ENCODE measurements around the gene RGS3.

RGS3 gene

GRCh38 chr9:113640418-113640817 is 176.9 kb downstream of the RGS3 start:
- TF ChIP-seq CTCF (conservative IDR thresholded peaks at IDR 0.05; ENCODE audit: control insufficient read depth, insufficient read depth, low read depth, low read length) = no peak
- H3K4me3 ChIP-seq (ENCODE audit: control insufficient read depth, low read depth, low read length) = no peak overlapping the region
- DNase-seq (ENCODE audit: low read depth) = no peak

GRCh38 chr9:113641100-113641885 is 177.8 kb downstream of the RGS3 start:
- no peak for TF ChIP-seq CTCF (conservative IDR thresholded peaks at IDR 0.05; ENCODE audit: control insufficient read depth, insufficient read depth, low read depth, low read length)
- no peak for DNase-seq (ENCODE audit: low read depth)

GRCh38 chr9:113644321-113644720 is 180.8 kb downstream of the RGS3 start:
- no peak overlapping the region for H3K4me3 ChIP-seq (ENCODE audit: control insufficient read depth, low read depth, low read length)
- no peak for TF ChIP-seq CTCF (conservative IDR thresholded peaks at IDR 0.05; ENCODE audit: control insufficient read depth, insufficient read depth, low read depth, low read length)
- DNase-seq (ENCODE audit: low read depth) = no peak

More at GRCh38 chr9:113641100-113641885, 177.8 kb downstream of the RGS3 start:
- no peak overlapping the region for H3K4me3 ChIP-seq (ENCODE audit: control insufficient read depth, low read depth, low read length)

GRCh38 chr9:113645227-113645977 is 181.9 kb downstream of the RGS3 start:
- TF ChIP-seq CTCF (conservative IDR thresholded peaks at IDR 0.05; ENCODE audit: control insufficient read depth, insufficient read depth, low read depth, low read length) = no peak
- no peak overlapping the region for H3K4me3 ChIP-seq (ENCODE audit: control insufficient read depth, low read depth, low read length)
- no peak for DNase-seq (ENCODE audit: low read depth)

- no peak overlapping the region for H3K4me3 ChIP-seq (ENCODE audit: control insufficient read depth, low read depth, low read length)
- TF ChIP-seq CTCF (conservative IDR thresholded peaks at IDR 0.05; ENCODE audit: control insufficient read depth, insufficient read depth, low read depth, low read length) = no peak
- no peak for DNase-seq (ENCODE audit: low read depth)
Measured at GRCh38 chr9:113645978-113646253, 182.4 kb downstream of the RGS3 start.

GRCh38 chr9:113646491-113646890 is 183.0 kb downstream of the RGS3 start:
- H3K4me3 ChIP-seq (ENCODE audit: control insufficient read depth, low read depth, low read length) = no peak overlapping the region
- DNase-seq (ENCODE audit: low read depth) = no peak
- TF ChIP-seq CTCF (conservative IDR thresholded peaks at IDR 0.05; ENCODE audit: control insufficient read depth, insufficient read depth, low read depth, low read length) = no peak
